Keratinocyte (primary cell): ENCODE results near the gene ZNF391. TPM values are rescaled to one million over a fixed set of nuclear protein-coding genes. Genes with fewer than 3 reads are reported as not detected.

Experiments
- DNase-seq: peaks from one replicate; pipeline ENCODE4 v3.0.0-alpha.2; 2011; ENCODE audit warnings: low read depth, missing footprints, low spot score
- FAIRE-seq: peaks from 2 replicates; lab custom pipeline; 2011; peaks lifted over from hg19 to GRCh38; lab: Jason Lieb, UNC
- H2AFZ ChIP-seq: 2 replicates; pipeline ENCODE4 v1.6.0; 2012; ENCODE audit warnings: low read length, control low read depth, inconsistent platforms; ENCODE audit not compliant: control insufficient read depth
- H3K27ac ChIP-seq: 2 replicates; pipeline ENCODE4 v1.5.1; 2011; ENCODE audit warnings: low read length; ENCODE audit not compliant: control insufficient read depth, insufficient read depth
- H3K27me3 ChIP-seq: 3 replicates; pipeline ENCODE4 v1.6.0; 2011; ENCODE audit warnings: low read length; ENCODE audit not compliant: control insufficient read depth, insufficient read depth; ENCODE audit errors: extremely low read depth
- H3K36me3 ChIP-seq, 2 experiments: 2 replicates in 1 of 2; 3 replicates in 1 of 2; pipeline ENCODE4 v1.5.1; 2011; ENCODE audit warnings: low read length in 2 of 2, mild to moderate bottlenecking in 1 of 2; ENCODE audit not compliant: control insufficient read depth in 2 of 2, insufficient read depth in 2 of 2; ENCODE audit errors: extremely low read depth in 1 of 2
- H3K4me1 ChIP-seq: 3 replicates; pipeline ENCODE4 v1.5.1; 2011; ENCODE audit warnings: low read length; ENCODE audit not compliant: control insufficient read depth, insufficient read depth; ENCODE audit errors: extremely low read depth
- H3K4me2 ChIP-seq: 3 replicates; pipeline ENCODE4 v1.6.0; 2011; ENCODE audit warnings: low read depth, low read length; ENCODE audit not compliant: control insufficient read depth, insufficient read depth; ENCODE audit errors: extremely low read depth
- H3K4me3 ChIP-seq, 3 experiments: fragments of 200-600 bp in 1 of 3; sonication (generic) in 1 of 3; 2 replicates in 2 of 3; 3 replicates in 1 of 3; pipeline ENCODE4 v1.5.1; 2011 to 2016; ENCODE audit warnings: low read length in 3 of 3, mild to moderate bottlenecking in 3 of 3, control low read depth in 2 of 3, inconsistent platforms in 1 of 3, low read depth in 1 of 3, mixed read lengths in 1 of 3, mixed run types in 1 of 3, moderate library complexity in 1 of 3; ENCODE audit not compliant: control insufficient read depth in 2 of 3, insufficient read depth in 2 of 3; ENCODE audit errors: extremely low read depth in 1 of 3
- H3K79me2 ChIP-seq: 2 replicates; pipeline ENCODE4 v1.6.0; 2012; ENCODE audit warnings: low read length; ENCODE audit not compliant: control insufficient read depth, insufficient read depth
- H3K9ac ChIP-seq: 3 replicates; pipeline ENCODE4 v1.6.0; 2011; ENCODE audit warnings: low read length; ENCODE audit not compliant: control insufficient read depth, insufficient read depth; ENCODE audit errors: extremely low read depth
- H3K9me1 ChIP-seq: 3 replicates; pipeline ENCODE4 v1.6.0; 2011; ENCODE audit warnings: low read length; ENCODE audit not compliant: control insufficient read depth, insufficient read depth; ENCODE audit errors: extremely low read depth
- H3K9me3 ChIP-seq: 2 replicates; pipeline ENCODE4 v1.5.1; 2012; ENCODE audit warnings: low read depth, low read length; ENCODE audit not compliant: control insufficient read depth
- H4K20me1 ChIP-seq: 3 replicates; pipeline ENCODE4 v1.6.0; 2011; ENCODE audit warnings: low read length; ENCODE audit not compliant: control insufficient read depth, insufficient read depth; ENCODE audit errors: extremely low read depth
- CTCF ChIP-seq, 3 experiments: IDR thresholded peaks in 1 of 3; conservative IDR thresholded peaks in 1 of 3; optimal IDR thresholded peaks in 1 of 3; 2 replicates in 2 of 3; 3 replicates in 1 of 3; pipeline versions ENCODE3 to v1.5.1; 2011; ENCODE audit warnings: low read length in 3 of 3, mild to moderate bottlenecking in 3 of 3, moderate library complexity in 2 of 3, control low read depth in 1 of 3, inconsistent platforms in 1 of 3; ENCODE audit not compliant: insufficient read depth in 2 of 3; ENCODE audit errors: extremely low read depth in 1 of 3
- EZH2 ChIP-seq: IDR thresholded peaks from one replicate; pipeline ENCODE4 v1.6.1; 2012; ENCODE audit warnings: inconsistent platforms, mild to moderate bottlenecking, low read length, moderate library complexity
- dilution Hi-C: fragments of 300-500 bp; cut with MboI; formaldehyde crosslinking; loops from one replicate; pipeline ENCODE4 v1.7.0; 2020; ENCODE audit warnings: low sequenced_read_pairs; ENCODE audit not compliant: extremely low pct_ligation_motif_present
- polyA plus RNA-seq, 5 experiments: library from polyadenylated mRNA; depleted of rRNA in 3 of 5; stranded (reverse) in 3 of 5; stranded (forward) in 1 of 5; unstranded in 1 of 5; fragments of >200 nt; gene quantifications; 1 replicate in 1 of 5; 2 replicates in 3 of 5; 3 replicates in 1 of 5; pipeline versions ENCODE4 v1.2.1 to v1.2.3, GENCODE V29; 2011 to 2012; ENCODE audit warnings: missing spikeins in 2 of 5, low read depth in 1 of 5, low replicate concordance in 1 of 5

The ZNF391 gene
- polyA plus RNA-seq, 1 donor (not counting 4 experiments of a cell fraction or from before 2014, with no cell fraction given), result 4.5 TPM

GRCh38 chr6:27358786-27359185, 29.8 kb upstream of the ZNF391 start:
- H3K4me2 ChIP-seq, result no peak overlapping the region
- H2AFZ ChIP-seq, result no peak overlapping the region
- no peaks in the 10 kb centered on the region for H3K9me1 ChIP-seq
- no peaks in the 10 kb centered on the region for H3K4me1 ChIP-seq
- H3K36me3 ChIP-seq, result no peaks in the 10 kb centered on the region
- H4K20me1 ChIP-seq, result no peaks in the 10 kb centered on the region
- H3K27ac ChIP-seq, result no peak overlapping the region
- DNase-seq, result no peak
- dilution Hi-C loops, result no loop called here
- no peaks in the 10 kb centered on the region for H3K79me2 ChIP-seq
- FAIRE-seq, result no peak
- no peak overlapping the region for H3K9ac ChIP-seq
- H3K27me3 ChIP-seq, result no peaks in the 10 kb centered on the region
- H3K4me3 ChIP-seq, result no peak overlapping the region
- peaks cover 13% of the 10 kb centered on the region for H3K9me3 ChIP-seq
- TF ChIP-seq EZH2 (no peak), CTCF (optimal IDR thresholded peaks at IDR 0.05 in 1 of 3, IDR thresholded peaks at IDR 0.05 in 1 of 3, conservative IDR thresholded peaks at IDR 0.05 in 1 of 3; ENCODE audit: extremely low read depth in 1 of 3, insufficient read depth in 2 of 3, low read length in 3 of 3) (no peak)

- Histone ChIP-seq H3K4me3 (no peak overlapping the region), H3K9me3 (peaks cover 13% of the 10 kb centered on the region), H3K4me1 (no peaks in the 10 kb centered on the region), H3K79me2 (no peaks in the 10 kb centered on the region), H2AFZ (no peak overlapping the region), H3K27me3 (no peaks in the 10 kb centered on the region), H3K9ac (no peak overlapping the region), H3K36me3 (no peaks in the 10 kb centered on the region), H4K20me1 (no peaks in the 10 kb centered on the region), H3K9me1 (no peaks in the 10 kb centered on the region), H3K4me2 (no peak overlapping the region), H3K27ac (no peak overlapping the region)
- dilution Hi-C loops, result no loop called here
- DNase-seq, result no peak
- FAIRE-seq, result no peak
- TF ChIP-seq CTCF (optimal IDR thresholded peaks at IDR 0.05 in 1 of 3, IDR thresholded peaks at IDR 0.05 in 1 of 3, conservative IDR thresholded peaks at IDR 0.05 in 1 of 3; ENCODE audit: extremely low read depth in 1 of 3, insufficient read depth in 2 of 3, low read length in 3 of 3), result no peak
- TF ChIP-seq EZH2, result no peak
Measured at GRCh38 chr6:27359231-27359630, 29.3 kb upstream of the ZNF391 start.
